Spinal cord (tissue), 10 donors: ENCODE results near the gene CPT1C. TPM values are rescaled to one million over a fixed set of nuclear protein-coding genes. Genes with fewer than 3 reads are reported as not detected.

Experiments
- DNase-seq, 6 donors: peaks; one replicate each; pipeline versions ENCODE4 v3.0.0 to v3.0.0-alpha.2; 2013 to 2015; ENCODE audit warnings: low spot score in 6 of 6, low read depth in 4 of 6
- H3K27ac ChIP-seq: one replicate; pipeline ENCODE4 v1.5.1; 2013; ENCODE audit warnings: low read depth, low read length, control low read depth
- H3K27me3 ChIP-seq: one replicate; pipeline ENCODE4 v1.6.1; 2013; ENCODE audit warnings: low read length; ENCODE audit not compliant: control insufficient read depth, insufficient read depth
- H3K36me3 ChIP-seq: one replicate; pipeline ENCODE4 v1.6.1; 2013; ENCODE audit warnings: low read length; ENCODE audit not compliant: control insufficient read depth, insufficient read depth
- H3K4me1 ChIP-seq: one replicate; pipeline ENCODE4 v1.6.1; 2013; ENCODE audit warnings: low read length; ENCODE audit not compliant: control insufficient read depth, insufficient read depth
- H3K4me3 ChIP-seq: one replicate; pipeline ENCODE4 v1.5.1; 2013; ENCODE audit warnings: low read depth, low read length, control low read depth
- H3K9me3 ChIP-seq: one replicate; pipeline ENCODE4 v1.6.1; 2013; ENCODE audit warnings: low read length; ENCODE audit not compliant: control insufficient read depth, insufficient read depth
- WGBS: methylation state at CpG from one replicate; pipeline ENCODE4 v1.1.5; 2013; ENCODE audit warnings: missing lambda C conversion rate; ENCODE audit not compliant: insufficient coverage; 5-methylcytosine and 5-hydroxymethylcytosine counted together
- polyA plus RNA-seq, 2 donors: library from polyadenylated mRNA; unstranded; fragments of 120-200 nt; gene quantifications; one replicate each; pipeline ENCODE4 v1.2.1, GENCODE V29; 2013; ENCODE audit not compliant: insufficient read length in 2 of 2
- total RNA-seq, 2 donors: library from RNA; depleted of rRNA in 1 of 2; stranded (reverse); fragments of 120-200 nt in 1 of 2; fragments of >200 nt in 1 of 2; gene quantifications; one replicate each; pipeline versions ENCODE4 v1.2.3 to v1.2.4, GENCODE V29; 2013 to 2014
- donor health status: healthy.

CPT1C gene
- total and polyA plus RNA-seq, 4 donors: 23.2 to 128 (median 71.4) TPM

GRCh38 chr19:49699364-49699763 is 8.4 kb downstream of the CPT1C start:
- Histone ChIP-seq H3K27me3 (no peaks in the 10 kb centered on the region), H3K9me3 (no peaks in the 10 kb centered on the region), H3K4me3 (no peak overlapping the region), H3K4me1 (no peaks in the 10 kb centered on the region), H3K27ac (no peak overlapping the region), H3K36me3 (peaks cover 74% of the 10 kb centered on the region)
- 100% methylated on average over 1 of the region's 5 CpGs for WGBS
- DNase-seq: no peak

GRCh38 chr19:49700563-49700962 is 9.6 kb downstream of the CPT1C start:
- Histone ChIP-seq H3K27me3 (no peaks in the 10 kb centered on the region), H3K36me3 (peaks cover 80% of the 10 kb centered on the region), H3K4me3 (no peak overlapping the region), H3K27ac (no peak overlapping the region), H3K4me1 (no peaks in the 10 kb centered on the region), H3K9me3 (no peaks in the 10 kb centered on the region)
- WGBS: 42% methylated on average over 6 of the region's 11 CpGs
- no peak for DNase-seq

GRCh38 chr19:49701271-49701786 is 10.4 kb downstream of the CPT1C start:
- H3K36me3 ChIP-seq: peaks cover 80% of the 10 kb centered on the region
- WGBS: 52% methylated on average over 33 of the region's 40 CpGs

GRCh38 chr19:49704888-49705642 is 14.1 kb downstream of the CPT1C start:
- Histone ChIP-seq H3K4me3 (no peak overlapping the region), H3K4me1 (no peaks in the 10 kb centered on the region), H3K36me3 (peaks cover 85% of the 10 kb centered on the region), H3K9me3 (no peaks in the 10 kb centered on the region), H3K27me3 (no peaks in the 10 kb centered on the region), H3K27ac (no peak overlapping the region)
- DNase-seq: no peak
- 92% methylated on average over 18 of the region's 22 CpGs for whole genome bisulfite sequencing

More at GRCh38 chr19:49701271-49701786, 10.4 kb downstream of the CPT1C start:
- H3K4me1 ChIP-seq: no peaks in the 10 kb centered on the region
- no peaks in the 10 kb centered on the region for H3K27me3 ChIP-seq
- DNase-seq: no peak
- no peak overlapping the region for H3K27ac ChIP-seq
- no peaks in the 10 kb centered on the region for H3K9me3 ChIP-seq
- no peak overlapping the region for H3K4me3 ChIP-seq

GRCh38 chr19:49705919-49706318 is 15.0 kb downstream of the CPT1C start:
- WGBS: 97% methylated on average over 16 of the region's 16 CpGs
- no peaks in the 10 kb centered on the region for H3K9me3 ChIP-seq
- no peak overlapping the region for H3K27ac ChIP-seq
- peaks cover 85% of the 10 kb centered on the region for H3K36me3 ChIP-seq
- no peaks in the 10 kb centered on the region for H3K27me3 ChIP-seq
- no peaks in the 10 kb centered on the region for H3K4me1 ChIP-seq
- DNase-seq: no peak
- H3K4me3 ChIP-seq: no peak overlapping the region

GRCh38 chr19:49710372-49710951 is 19.5 kb downstream of the CPT1C start:
- H3K4me1 ChIP-seq: no peaks in the 10 kb centered on the region
- 98% methylated on average over 13 of the region's 20 CpGs for WGBS
- no peak overlapping the region for H3K4me3 ChIP-seq
- no peak for DNase-seq
- no peaks in the 10 kb centered on the region for H3K9me3 ChIP-seq
- peaks cover 83% of the 10 kb centered on the region for H3K36me3 ChIP-seq
- H3K27ac ChIP-seq: no peak overlapping the region
- H3K27me3 ChIP-seq: no peaks in the 10 kb centered on the region

- no peaks in the 10 kb centered on the region for H3K9me3 ChIP-seq
- no peak for DNase-seq
- no peaks in the 10 kb centered on the region for H3K27me3 ChIP-seq
- H3K4me1 ChIP-seq: no peaks in the 10 kb centered on the region
- no peak overlapping the region for H3K27ac ChIP-seq
- peaks cover 63% of the 10 kb centered on the region for H3K36me3 ChIP-seq
- H3K4me3 ChIP-seq: no peak overlapping the region
- WGBS: 62% methylated on average over 16 of the region's 20 CpGs
Observed at GRCh38 chr19:49712397-49712859, 21.5 kb downstream of the CPT1C start.

- Histone ChIP-seq H3K36me3 (peaks cover 54% of the 10 kb centered on the region), H3K9me3 (no peaks in the 10 kb centered on the region), H3K4me1 (peaks cover 4% of the 10 kb centered on the region), H3K27ac (no peak overlapping the region), H3K4me3 (no peak overlapping the region), H3K27me3 (no peaks in the 10 kb centered on the region)
- 89% methylated on average over 6 of the region's 8 CpGs for WGBS
- DNase-seq: no peak
Observed at GRCh38 chr19:49713236-49713845, 22.4 kb downstream of the CPT1C start.

- Histone ChIP-seq H3K9me3 (no peaks in the 10 kb centered on the region), H3K27ac (no peak overlapping the region), H3K27me3 (no peaks in the 10 kb centered on the region), H3K36me3 (peaks cover 30% of the 10 kb centered on the region), H3K4me1 (peaks cover 9% of the 10 kb centered on the region), H3K4me3 (no peak overlapping the region)
- WGBS: 47% methylated on average over 2 of the region's 3 CpGs
- no peak for DNase-seq
Observed at GRCh38 chr19:49716154-49716553, 25.2 kb downstream of the CPT1C start.
